Measurements from ENCODE around the gene VASH2.
"Not testable (repeated sequence)": the region's sequence is repeated elsewhere in the genome, so short reads cannot be mapped to it uniquely, and the experiment has no call there.

Gene VASH2

GRCh38 chr1:213019450-213019849, 69.1 kb downstream of the VASH2 start:
- Histone ChIP-seq H3K9ac (ENCODE audit: insufficient read length, low read depth) (no peak overlapping the region), H3K36me3 (ENCODE audit: insufficient read depth, insufficient read length, low read length) (no peaks in the 10 kb centered on the region), H3K9me3 (ENCODE audit: insufficient read depth, low read length) (no peaks in the 10 kb centered on the region), H3K4me1 (ENCODE audit: insufficient read depth, insufficient read length) (no peaks in the 10 kb centered on the region), H3K4me3 (ENCODE audit: insufficient read length, low read depth) (no peak overlapping the region), H3K27me3 (ENCODE audit: insufficient read depth, insufficient read length) (no peaks in the 10 kb centered on the region)
- DNase-seq (ENCODE audit: low read depth, low spot score): no peak
- TF ChIP-seq YY1 (IDR thresholded peaks at IDR 0.05; ENCODE audit: insufficient read depth, insufficient read length) (no peak), ZNF274 (IDR thresholded peaks at IDR 0.05; ENCODE audit: low read depth, low read length) (no peak), SUZ12 (IDR thresholded peaks at IDR 0.05; ENCODE audit: extremely low read depth, insufficient read depth, insufficient read length) (no peak)

- Histone ChIP-seq H3K9ac (ENCODE audit: insufficient read length, low read depth) (no peak overlapping the region), H3K4me1 (ENCODE audit: insufficient read depth, insufficient read length) (no peaks in the 10 kb centered on the region), H3K27me3 (ENCODE audit: insufficient read depth, insufficient read length) (no peaks in the 10 kb centered on the region), H3K4me3 (ENCODE audit: insufficient read length, low read depth) (no peak overlapping the region), H3K36me3 (ENCODE audit: insufficient read depth, insufficient read length, low read length) (no peaks in the 10 kb centered on the region), H3K9me3 (ENCODE audit: insufficient read depth, low read length) (peaks cover 4% of the 10 kb centered on the region; the same call in 1 of the 2 replicates)
- TF ChIP-seq YY1 (IDR thresholded peaks at IDR 0.05; ENCODE audit: insufficient read depth, insufficient read length) (no peak), ZNF274 (IDR thresholded peaks at IDR 0.05; ENCODE audit: low read depth, low read length) (no peak), SUZ12 (IDR thresholded peaks at IDR 0.05; ENCODE audit: extremely low read depth, insufficient read depth, insufficient read length) (no peak)
- no peak for DNase-seq (ENCODE audit: low read depth, low spot score)
These were observed 69.7 kb downstream of the VASH2 start for GRCh38 chr1:213020016-213020415.

GRCh38 chr1:213027024-213027423, 76.7 kb downstream of the VASH2 start:
- H3K9ac ChIP-seq (ENCODE audit: insufficient read length, low read depth); H3K4me3 ChIP-seq (ENCODE audit: insufficient read length, low read depth); H3K36me3 ChIP-seq (ENCODE audit: insufficient read depth, insufficient read length, low read length); H3K27me3 ChIP-seq (ENCODE audit: insufficient read depth, insufficient read length); DNase-seq (ENCODE audit: low read depth, low spot score); H3K4me1 ChIP-seq (ENCODE audit: insufficient read depth, insufficient read length); H3K9me3 ChIP-seq (ENCODE audit: insufficient read depth, low read length): not testable (repeated sequence)

- H3K9me3 ChIP-seq (ENCODE audit: insufficient read depth, low read length): peaks cover 7% of the 10 kb centered on the region; the same call in 1 of the 2 replicates
These were observed 82.3 kb downstream of the VASH2 start for GRCh38 chr1:213032651-213033050.

GRCh38 chr1:213034713-213035112, 84.4 kb downstream of the VASH2 start:
- Histone ChIP-seq H3K4me1 (ENCODE audit: insufficient read depth, insufficient read length) (no peaks in the 10 kb centered on the region), H3K9me3 (ENCODE audit: insufficient read depth, low read length) (peaks cover 7% of the 10 kb centered on the region; the same call in 1 of the 2 replicates), H3K36me3 (ENCODE audit: insufficient read depth, insufficient read length, low read length) (no peaks in the 10 kb centered on the region), H3K4me3 (ENCODE audit: insufficient read length, low read depth) (no peak overlapping the region), H3K27me3 (ENCODE audit: insufficient read depth, insufficient read length) (no peaks in the 10 kb centered on the region), H3K9ac (ENCODE audit: insufficient read length, low read depth) (no peak overlapping the region)
- no peak for DNase-seq (ENCODE audit: low read depth, low spot score)
- TF ChIP-seq SUZ12 (IDR thresholded peaks at IDR 0.05; ENCODE audit: extremely low read depth, insufficient read depth, insufficient read length): no peak
- no peak for TF ChIP-seq YY1 (IDR thresholded peaks at IDR 0.05; ENCODE audit: insufficient read depth, insufficient read length)
- no peak for TF ChIP-seq ZNF274 (IDR thresholded peaks at IDR 0.05; ENCODE audit: low read depth, low read length)

More at GRCh38 chr1:213032651-213033050, 82.3 kb downstream of the VASH2 start:
- no peaks in the 10 kb centered on the region for H3K27me3 ChIP-seq (ENCODE audit: insufficient read depth, insufficient read length)
- no peaks in the 10 kb centered on the region for H3K4me1 ChIP-seq (ENCODE audit: insufficient read depth, insufficient read length)
- H3K4me3 ChIP-seq (ENCODE audit: insufficient read length, low read depth): no peak overlapping the region
- H3K9ac ChIP-seq (ENCODE audit: insufficient read length, low read depth): no peak overlapping the region
- H3K36me3 ChIP-seq (ENCODE audit: insufficient read depth, insufficient read length, low read length): no peaks in the 10 kb centered on the region
- no peak for DNase-seq (ENCODE audit: low read depth, low spot score)
- TF ChIP-seq YY1 (IDR thresholded peaks at IDR 0.05; ENCODE audit: insufficient read depth, insufficient read length) (no peak), ZNF274 (IDR thresholded peaks at IDR 0.05; ENCODE audit: low read depth, low read length) (no peak), SUZ12 (IDR thresholded peaks at IDR 0.05; ENCODE audit: extremely low read depth, insufficient read depth, insufficient read length) (no peak)

GRCh38 chr1:213035573-213035972, 85.2 kb downstream of the VASH2 start:
- DNase-seq (ENCODE audit: low read depth, low spot score): no peak
- H3K9ac ChIP-seq (ENCODE audit: insufficient read length, low read depth): no peak overlapping the region
- peaks cover 7% of the 10 kb centered on the region; the same call in 1 of the 2 replicates for H3K9me3 ChIP-seq (ENCODE audit: insufficient read depth, low read length)
- no peak overlapping the region for H3K4me3 ChIP-seq (ENCODE audit: insufficient read length, low read depth)
- H3K36me3 ChIP-seq (ENCODE audit: insufficient read depth, insufficient read length, low read length): no peaks in the 10 kb centered on the region
- TF ChIP-seq SUZ12 (IDR thresholded peaks at IDR 0.05; ENCODE audit: extremely low read depth, insufficient read depth, insufficient read length): no peak
- no peak for TF ChIP-seq YY1 (IDR thresholded peaks at IDR 0.05; ENCODE audit: insufficient read depth, insufficient read length)
- TF ChIP-seq ZNF274 (IDR thresholded peaks at IDR 0.05; ENCODE audit: low read depth, low read length): no peak
- H3K4me1 ChIP-seq (ENCODE audit: insufficient read depth, insufficient read length): no peaks in the 10 kb centered on the region
- no peaks in the 10 kb centered on the region for H3K27me3 ChIP-seq (ENCODE audit: insufficient read depth, insufficient read length)
